Effector memory CD4-positive, alpha-beta T cell (primary cell): ENCODE results near the gene MDGA2.

Experiments
- DNase-seq, 3 donors: peaks; one replicate each; pipeline ENCODE4 v3.0.0-alpha.2; 2020
- H3K27ac ChIP-seq: 2 replicates; pipeline ENCODE4 v1.7.0; 2013; ENCODE audit warnings: mild to moderate bottlenecking, low read length, moderate library complexity; ENCODE audit not compliant: insufficient read depth, poor library complexity, severe bottlenecking
- H3K27me3 ChIP-seq: replicated peaks from 2 replicates; pipeline ENCODE4 v1.7.0; 2013; ENCODE audit warnings: mild to moderate bottlenecking, low read length; ENCODE audit not compliant: insufficient read depth, control insufficient read depth, poor library complexity, severe bottlenecking
- H3K36me3 ChIP-seq: 2 replicates; pipeline ENCODE4 v1.7.0; 2013; ENCODE audit warnings: mild to moderate bottlenecking, low read length, moderate library complexity; ENCODE audit not compliant: control insufficient read depth, insufficient read depth
- H3K4me1 ChIP-seq: 2 replicates; pipeline ENCODE4 v1.7.0; 2013; ENCODE audit warnings: low read length, mild to moderate bottlenecking; ENCODE audit not compliant: control insufficient read depth, insufficient read depth, poor library complexity, severe bottlenecking
- H3K4me3 ChIP-seq: 2 replicates; pipeline ENCODE4 v1.7.0; 2013; ENCODE audit warnings: low read length, low read depth, mild to moderate bottlenecking; ENCODE audit not compliant: insufficient read depth, poor library complexity, severe bottlenecking
- H3K9me3 ChIP-seq: 2 replicates; pipeline ENCODE4 v1.7.0; 2013; ENCODE audit warnings: mild to moderate bottlenecking, low read length, moderate library complexity; ENCODE audit not compliant: control insufficient read depth

MDGA2 gene

DNA sequence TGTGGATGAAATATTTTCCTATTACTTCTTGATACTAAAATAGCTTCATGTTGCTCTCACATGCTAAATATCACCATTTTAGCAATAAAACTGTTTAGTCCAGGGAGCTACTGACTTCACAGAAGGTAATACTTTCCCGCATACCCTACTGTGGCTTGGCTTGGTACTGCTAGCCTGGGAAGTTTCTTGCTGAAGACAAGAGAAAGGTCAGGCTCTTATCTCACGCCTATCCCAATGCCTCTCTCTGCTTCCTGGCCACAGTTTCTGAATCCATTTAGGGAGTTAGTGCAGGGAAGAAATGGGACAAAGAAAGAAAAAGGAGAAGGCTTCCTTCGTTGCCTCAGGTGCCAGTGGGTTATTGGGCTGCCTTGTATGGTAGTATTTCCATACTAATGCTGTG, 228.3 kb downstream of the MDGA2 start:
- Histone ChIP-seq H3K27ac (no peak overlapping the region), H3K9me3 (no peaks in the 10 kb centered on the region), H3K4me1 (no peaks in the 10 kb centered on the region), H3K4me3 (no peak overlapping the region), H3K36me3 (no peaks in the 10 kb centered on the region), H3K27me3 (no peaks in the 10 kb centered on the region)
- DNase-seq, result no peak

DNA sequence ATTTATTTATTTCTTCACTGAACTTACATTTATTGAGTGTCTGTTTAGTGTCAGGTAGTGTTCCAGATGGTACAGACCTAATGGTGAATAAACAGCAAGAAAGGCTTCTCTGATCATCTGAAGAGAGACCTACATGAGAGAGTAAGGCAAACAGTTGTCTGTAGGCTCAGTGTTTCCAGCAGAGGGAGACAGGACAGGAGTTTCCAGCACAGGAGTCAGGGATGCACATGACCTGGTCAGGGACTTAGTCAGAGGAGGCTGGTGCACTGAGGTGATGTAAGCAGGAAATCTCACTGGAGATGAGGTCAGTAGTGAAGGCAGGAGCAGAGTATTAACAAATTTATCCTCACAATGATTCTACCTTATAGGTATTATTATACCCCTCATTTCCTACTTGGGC, 233.2 kb downstream of the MDGA2 start:
- no peaks in the 10 kb centered on the region for H3K4me1 ChIP-seq
- no peaks in the 10 kb centered on the region for H3K27me3 ChIP-seq
- no peak overlapping the region for H3K27ac ChIP-seq
- H3K36me3 ChIP-seq, result no peaks in the 10 kb centered on the region
- no peaks in the 10 kb centered on the region for H3K9me3 ChIP-seq
- H3K4me3 ChIP-seq, result no peak overlapping the region
- no peak for DNase-seq

DNA sequence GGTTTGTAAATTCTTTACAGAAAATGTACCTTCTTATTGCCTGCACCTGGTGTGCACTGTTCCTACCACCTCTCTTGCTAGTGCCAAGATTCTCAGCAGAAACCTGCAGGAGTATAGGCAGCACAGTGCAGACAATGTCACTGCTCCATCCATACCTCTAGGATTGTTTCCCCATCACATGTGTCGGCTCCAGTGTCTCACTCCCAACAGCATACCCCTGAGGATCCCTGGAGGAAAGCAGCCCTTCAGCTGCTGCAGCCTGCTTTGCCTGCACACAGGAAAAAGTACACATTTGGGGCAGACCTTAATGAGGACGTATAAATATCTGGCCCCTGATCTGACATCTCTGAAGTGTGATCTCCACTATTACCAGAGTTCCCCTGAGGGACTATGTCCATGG, 235.5 kb downstream of the MDGA2 start:
- H3K9me3 ChIP-seq, result no peaks in the 10 kb centered on the region

DNA sequence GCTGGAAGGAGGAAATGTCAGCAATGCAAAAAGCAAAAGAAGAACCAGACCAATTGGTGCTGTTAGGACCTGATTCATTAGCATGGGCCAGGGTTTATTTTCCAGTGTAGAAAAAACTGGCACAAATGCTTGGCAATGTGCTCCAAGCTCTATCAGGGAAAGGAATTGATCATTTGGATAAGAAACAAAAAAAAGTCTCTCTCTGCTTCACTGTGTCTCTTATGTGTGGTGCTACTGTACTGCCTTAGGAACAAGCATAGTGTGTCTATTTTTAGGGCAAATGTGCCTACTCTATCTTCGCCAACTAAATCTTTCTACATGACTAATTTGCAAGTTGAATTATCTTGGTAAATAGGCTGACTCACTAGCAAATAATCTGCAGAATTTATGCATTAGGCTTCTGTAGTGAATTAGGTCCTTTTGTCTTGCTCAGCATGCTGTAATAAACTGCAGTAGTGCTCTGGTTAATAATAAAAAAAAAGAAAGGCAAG, 236.7 kb downstream of the MDGA2 start:
- no peaks in the 10 kb centered on the region for H3K9me3 ChIP-seq
- no peaks in the 10 kb centered on the region for H3K27me3 ChIP-seq

More for the DNA sequence above, 235.5 kb downstream of the MDGA2 start:
- Histone ChIP-seq H3K4me1 (no peaks in the 10 kb centered on the region), H3K27me3 (no peaks in the 10 kb centered on the region), H3K27ac (no peak overlapping the region), H3K4me3 (no peak overlapping the region), H3K36me3 (no peaks in the 10 kb centered on the region)
- no peak for DNase-seq

DNA sequence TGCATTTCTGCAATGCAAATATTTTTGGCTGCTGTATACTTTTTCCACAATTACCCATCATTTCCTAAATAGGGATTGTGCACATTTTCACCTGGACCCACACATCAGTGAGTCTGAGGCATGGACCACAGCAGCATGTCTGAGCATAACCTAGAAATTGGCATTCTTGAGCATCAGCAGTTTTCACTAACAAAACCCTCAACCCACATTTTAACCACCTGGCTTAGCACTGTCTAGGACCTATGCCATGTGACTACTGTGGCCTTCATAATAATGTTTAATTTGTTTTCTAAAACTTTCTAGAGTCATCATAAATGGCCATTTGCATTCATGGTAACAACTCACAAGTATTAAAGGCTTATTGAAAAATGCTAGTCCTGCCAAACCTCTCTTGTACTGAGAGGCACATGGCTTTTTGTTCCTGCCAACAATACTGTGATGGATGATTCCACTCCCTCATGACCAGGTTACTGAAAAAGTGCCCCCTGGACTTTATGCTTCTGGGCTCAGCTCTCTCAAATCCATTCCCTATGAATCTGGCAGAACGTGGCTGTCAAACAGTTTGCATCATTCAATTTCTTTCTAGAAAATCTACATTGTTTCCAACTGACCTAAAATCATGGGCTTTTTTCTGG, 240.0 kb downstream of the MDGA2 start:
- DNase-seq, result no peak
- H3K4me3 ChIP-seq, result no peak overlapping the region

More for the DNA sequence above, 236.7 kb downstream of the MDGA2 start:
- H3K4me1 ChIP-seq, result no peaks in the 10 kb centered on the region
- H3K27ac ChIP-seq, result no peak overlapping the region
- DNase-seq, result no peak
- no peak overlapping the region for H3K4me3 ChIP-seq
- no peaks in the 10 kb centered on the region for H3K36me3 ChIP-seq

DNA sequence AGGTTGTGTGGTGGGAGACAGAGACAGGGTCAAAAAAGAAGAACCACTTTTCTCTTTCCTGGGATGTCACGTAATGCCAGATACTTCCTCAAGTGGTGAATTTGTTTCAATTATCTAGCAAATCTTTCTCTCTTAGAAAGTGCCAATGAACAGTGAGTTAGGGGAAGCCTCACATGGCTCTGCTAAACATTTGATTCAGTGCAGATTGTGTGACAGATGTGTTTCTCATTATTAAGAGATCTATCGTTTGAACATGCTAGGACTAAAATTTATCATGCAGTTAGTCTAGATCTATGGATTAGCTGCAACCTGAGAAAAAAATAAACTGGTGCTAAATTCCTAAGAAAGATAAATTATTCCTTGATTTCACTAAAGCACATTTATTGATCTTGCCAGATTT, 247.8 kb downstream of the MDGA2 start:
- H3K4me1 ChIP-seq, result no peaks in the 10 kb centered on the region
- no peaks in the 10 kb centered on the region for H3K36me3 ChIP-seq
- no peaks in the 10 kb centered on the region for H3K27me3 ChIP-seq
- no peak for DNase-seq
- H3K27ac ChIP-seq, result no peak overlapping the region
- H3K9me3 ChIP-seq, result no peaks in the 10 kb centered on the region
- no peak overlapping the region for H3K4me3 ChIP-seq

More for the DNA sequence above, 240.0 kb downstream of the MDGA2 start:
- Histone ChIP-seq H3K27me3 (no peaks in the 10 kb centered on the region), H3K27ac (no peak overlapping the region), H3K4me1 (no peaks in the 10 kb centered on the region), H3K9me3 (no peaks in the 10 kb centered on the region), H3K36me3 (no peaks in the 10 kb centered on the region)

DNA sequence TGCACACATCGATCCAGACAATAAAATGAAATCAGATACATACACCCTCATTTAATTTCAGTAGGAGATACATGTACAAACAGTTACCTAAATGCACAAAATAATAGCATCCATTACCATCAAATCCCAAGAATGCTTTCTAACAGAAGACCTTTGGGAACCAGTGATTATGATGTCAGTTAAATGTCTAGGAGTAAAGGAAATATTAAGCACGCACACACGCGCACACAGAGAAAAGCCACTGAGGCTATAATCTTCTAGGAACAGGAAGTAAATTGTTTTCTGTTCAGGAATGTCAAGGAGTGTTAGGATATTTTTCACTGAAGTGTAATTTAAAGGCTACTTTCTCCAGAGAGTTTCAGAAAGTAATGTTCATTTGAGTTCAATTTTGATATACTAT, 250.1 kb downstream of the MDGA2 start:
- H3K9me3 ChIP-seq, result no peaks in the 10 kb centered on the region
- no peaks in the 10 kb centered on the region for H3K27me3 ChIP-seq
- H3K4me3 ChIP-seq, result no peak overlapping the region
- no peak overlapping the region for H3K27ac ChIP-seq
- H3K36me3 ChIP-seq, result no peaks in the 10 kb centered on the region
- no peaks in the 10 kb centered on the region for H3K4me1 ChIP-seq
- no peak for DNase-seq

DNA sequence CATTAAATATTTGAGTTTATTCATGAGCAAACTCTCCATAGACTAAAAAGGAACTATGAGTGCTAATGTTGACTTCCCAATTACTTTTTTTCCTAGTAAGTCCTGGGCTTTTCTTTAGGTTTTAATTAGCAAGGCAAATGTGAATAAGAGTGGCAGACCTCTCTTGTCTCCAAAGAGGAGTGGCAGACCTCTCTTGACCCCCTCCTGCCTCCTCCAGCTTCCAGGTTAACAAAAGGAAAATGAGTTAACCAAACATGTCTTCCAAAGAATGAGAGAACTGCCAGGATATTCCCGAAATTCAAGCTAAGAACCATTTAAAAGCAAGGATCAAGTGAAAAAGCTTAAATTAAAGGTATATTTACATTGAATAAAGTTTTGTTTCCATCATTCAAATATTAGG, 253.2 kb downstream of the MDGA2 start:
- Histone ChIP-seq H3K4me1 (no peaks in the 10 kb centered on the region), H3K4me3 (no peak overlapping the region), H3K27ac (no peak overlapping the region), H3K9me3 (no peaks in the 10 kb centered on the region), H3K36me3 (no peaks in the 10 kb centered on the region), H3K27me3 (no peaks in the 10 kb centered on the region)
- no peak for DNase-seq

DNA sequence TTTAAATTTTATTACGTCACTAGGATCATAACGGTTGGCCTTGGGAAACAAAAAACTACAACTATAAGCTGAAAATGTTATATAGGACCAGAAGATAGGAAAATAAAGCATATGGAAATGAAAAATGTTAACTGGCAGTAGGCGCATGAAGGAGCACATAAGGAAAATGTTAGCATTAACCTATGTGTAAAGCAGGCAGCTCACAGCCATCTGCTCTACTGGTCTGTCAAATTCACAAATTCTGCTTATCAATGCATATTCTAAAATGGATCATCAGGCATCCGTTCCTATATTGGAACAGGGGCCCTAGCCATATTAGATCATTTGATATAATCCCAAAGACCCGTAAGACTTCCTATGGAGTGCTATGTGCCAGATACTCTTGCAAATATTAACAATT, 263.9 kb downstream of the MDGA2 start:
- Histone ChIP-seq H3K27me3 (no peaks in the 10 kb centered on the region), H3K4me1 (no peaks in the 10 kb centered on the region), H3K27ac (no peak overlapping the region), H3K9me3 (no peaks in the 10 kb centered on the region), H3K4me3 (no peak overlapping the region), H3K36me3 (no peaks in the 10 kb centered on the region)
- no peak for DNase-seq

DNA sequence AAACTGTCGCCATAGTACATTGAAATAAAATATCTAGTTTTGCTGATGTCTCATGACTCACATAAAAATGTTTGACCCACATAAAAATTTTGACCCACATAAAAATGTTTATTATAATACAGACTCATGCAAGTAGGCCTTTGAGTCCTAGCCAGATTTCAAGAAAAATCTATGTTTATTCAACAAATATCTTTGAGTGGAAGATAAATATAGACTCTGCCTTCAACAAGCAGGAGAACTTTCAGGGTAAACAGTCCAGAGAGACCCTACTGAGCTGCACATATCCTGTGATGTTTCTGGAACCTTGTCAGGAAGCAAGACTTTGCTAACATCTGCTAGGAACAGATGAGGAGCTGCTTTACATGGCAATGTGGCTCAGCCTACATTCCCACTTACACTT, 283.1 kb downstream of the MDGA2 start:
- Histone ChIP-seq H3K27ac (no peak overlapping the region), H3K9me3 (no peaks in the 10 kb centered on the region), H3K36me3 (no peaks in the 10 kb centered on the region), H3K4me1 (no peaks in the 10 kb centered on the region), H3K27me3 (no peaks in the 10 kb centered on the region), H3K4me3 (no peak overlapping the region)
- DNase-seq, result no peak
